Stimulated activated CD8-positive, alpha-beta memory T cell treated with anti-CD3 and anti-CD28 coated beads, Interleukin-12 subunit alpha, Interleukin-12 subunit beta, amount 100 ng/mL, for 1 hour (primary cell): ENCODE measurements around the gene ITGAE.
"Not testable (repeated sequence)": the region's sequence is repeated elsewhere in the genome, so short reads cannot be mapped to it uniquely, and the experiment has no call there.

Source experiments
- DNase-seq: peaks from one replicate; pipeline ENCODE4 v3.0.0-alpha.2; 2020; ENCODE audit warnings: low read depth

Gene ITGAE

GRCh38 chr17:3729881-3730280 is 71.1 kb downstream of the ITGAE start:
- no peak for DNase-seq

GRCh38 chr17:3728099-3728498 is 72.9 kb downstream of the ITGAE start:
- not testable (repeated sequence) for DNase-seq

GRCh38 chr17:3727041-3727440 is 73.9 kb downstream of the ITGAE start:
- no peak for DNase-seq

DNA sequence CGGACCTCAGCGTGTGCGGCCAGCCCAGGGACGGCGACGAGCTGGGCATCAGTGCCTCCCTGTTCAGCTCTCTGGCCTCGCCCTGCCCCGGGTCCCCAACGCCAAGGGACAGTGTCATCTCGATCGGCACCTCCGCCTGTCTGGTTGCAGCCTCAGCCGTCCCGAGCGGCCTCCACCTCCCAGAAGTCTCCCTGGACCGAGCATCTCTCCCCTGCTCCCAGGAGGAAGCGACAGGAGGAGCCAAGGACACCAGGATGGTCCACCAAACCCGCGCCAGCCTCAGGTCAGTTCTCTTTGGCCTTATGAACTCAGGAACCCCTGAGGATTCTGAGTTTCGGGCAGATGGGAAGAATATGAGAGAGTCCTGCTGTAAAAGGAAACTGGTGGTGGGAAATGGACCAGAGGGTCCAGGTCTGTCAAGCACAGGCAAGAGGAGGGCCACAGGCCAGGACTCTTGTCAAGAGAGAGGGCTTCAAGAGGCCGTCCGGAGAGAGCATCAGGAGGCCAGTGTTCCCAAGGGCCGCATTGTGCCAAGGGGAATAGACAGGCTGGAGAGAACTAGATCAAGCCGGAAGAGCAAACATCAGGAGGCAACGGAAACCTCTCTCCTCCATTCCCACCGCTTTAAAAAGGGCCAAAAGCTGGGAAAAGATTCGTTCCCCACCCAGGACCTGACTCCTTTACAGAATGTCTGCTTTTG is 76.5 kb downstream of the ITGAE start:
- DNase-seq = no peak

DNA sequence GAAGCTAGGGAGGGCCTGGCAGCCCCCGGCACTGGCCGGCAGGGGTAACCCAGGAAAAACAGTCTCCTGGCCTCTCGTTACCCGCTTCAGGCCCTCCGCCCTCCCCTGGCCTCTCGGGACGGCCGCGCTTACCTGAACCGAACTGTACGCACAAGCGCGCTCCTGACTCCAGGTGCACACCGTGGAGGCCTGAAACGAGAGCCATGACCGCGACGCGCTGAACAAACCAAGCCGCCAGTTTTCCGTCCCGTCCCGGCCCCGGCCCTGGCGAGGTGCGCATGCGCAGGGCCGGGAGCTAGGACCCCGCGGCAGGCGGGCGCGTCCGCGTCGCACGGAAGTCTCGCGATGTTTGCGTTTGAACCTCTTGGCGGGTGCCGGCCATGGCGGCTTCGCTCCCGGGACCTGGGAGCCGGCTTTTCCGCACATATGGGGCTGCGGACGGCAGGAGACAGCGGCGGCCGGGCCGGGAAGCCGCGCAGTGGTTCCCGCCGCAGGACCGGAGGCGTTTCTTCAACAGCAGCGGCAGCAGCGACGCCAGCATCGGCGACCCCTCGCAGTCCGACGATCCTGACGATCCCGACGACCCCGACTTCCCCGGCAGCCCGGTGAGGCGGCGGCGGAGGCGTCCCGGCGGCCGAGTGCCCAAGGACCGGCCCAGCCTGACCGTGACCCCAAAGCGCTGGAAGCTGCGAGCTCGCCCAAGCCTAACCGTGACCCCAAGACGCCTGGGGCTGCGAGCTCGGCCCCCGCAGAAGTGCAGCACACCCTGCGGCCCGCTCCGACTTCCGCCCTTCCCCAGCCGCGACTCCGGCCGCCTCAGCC is 77.2 kb downstream of the ITGAE start, which contains the start of gene HASPIN:
Gene HASPIN, plus strand, starts transcription at position 348 of the 822 bp plus-strand sequence. Its CDS starts 33 bp downstream, at position 381.
- peak; percentile 88 for DNase-seq

GRCh38 chr17:3723188-3723555 is 77.8 kb downstream of the ITGAE start:
- DNase-seq = no peak

- no peak for DNase-seq
Measured at GRCh38 chr17:3722716-3723115, 78.3 kb downstream of the ITGAE start.

DNA sequence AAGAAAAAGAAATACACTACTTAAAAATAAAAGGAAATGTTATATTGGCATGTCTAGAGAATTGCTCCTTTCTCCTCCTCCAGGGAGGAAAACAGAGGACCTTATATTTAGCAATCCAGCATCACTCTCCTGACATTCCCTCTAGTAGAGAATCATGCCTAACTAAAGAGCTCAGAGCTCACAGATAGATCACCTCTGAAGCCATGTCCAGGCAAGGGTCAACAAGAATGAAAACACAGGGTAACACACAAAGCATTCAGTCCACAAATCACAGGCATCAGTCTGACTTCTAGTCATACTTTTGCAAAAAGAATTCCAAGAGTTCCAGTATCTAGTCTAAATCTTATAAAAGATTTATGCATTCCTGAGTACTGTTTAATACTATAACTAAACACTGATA is 81.7 kb downstream of the ITGAE start:
- no peak for DNase-seq

DNA sequence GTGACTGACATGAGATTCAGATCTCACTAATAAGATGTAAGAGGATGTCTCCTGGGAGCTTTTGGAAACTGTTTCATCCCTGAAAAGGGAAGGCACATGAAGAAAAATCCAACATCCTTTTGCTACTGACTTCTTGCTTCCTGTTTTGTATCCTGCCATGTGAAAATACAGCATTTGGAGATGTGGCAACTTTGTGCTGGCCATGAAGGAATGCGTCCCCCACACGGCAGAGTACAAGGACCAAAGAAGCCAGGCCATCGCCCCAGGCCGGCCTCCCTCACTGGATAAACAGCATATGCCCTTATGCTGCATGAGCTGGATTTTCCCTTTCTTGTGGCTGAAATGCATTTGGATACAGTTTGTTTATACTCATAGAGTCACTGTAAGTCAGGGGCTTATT is 82.8 kb downstream of the ITGAE start:
- no peak for DNase-seq

GRCh38 chr17:3715296-3715695 is 85.7 kb downstream of the ITGAE start:
- no peak for DNase-seq

GRCh38 chr17:3712811-3713463 is 88.1 kb downstream of the ITGAE start:
- DNase-seq = no peak

GRCh38 chr17:3710951-3711383 is 90.0 kb downstream of the ITGAE start:
- DNase-seq = peak; percentile 45

- no peak for DNase-seq
Measured at GRCh38 chr17:3708366-3708765, 92.6 kb downstream of the ITGAE start.

DNA sequence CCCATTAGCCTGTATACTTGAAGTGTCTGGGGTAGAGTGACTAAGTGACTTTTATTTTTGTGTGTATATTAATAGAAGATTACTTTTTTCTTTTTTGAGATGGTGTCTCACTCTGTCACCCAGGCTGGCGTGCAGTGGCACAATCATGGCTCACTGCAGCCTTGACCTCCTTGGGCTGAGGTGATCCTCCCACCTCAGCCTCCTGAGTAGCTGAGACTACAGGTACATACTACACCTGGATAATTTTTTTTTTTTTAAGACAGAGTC is 95.3 kb downstream of the ITGAE start:
- not testable (repeated sequence) for DNase-seq

DNA sequence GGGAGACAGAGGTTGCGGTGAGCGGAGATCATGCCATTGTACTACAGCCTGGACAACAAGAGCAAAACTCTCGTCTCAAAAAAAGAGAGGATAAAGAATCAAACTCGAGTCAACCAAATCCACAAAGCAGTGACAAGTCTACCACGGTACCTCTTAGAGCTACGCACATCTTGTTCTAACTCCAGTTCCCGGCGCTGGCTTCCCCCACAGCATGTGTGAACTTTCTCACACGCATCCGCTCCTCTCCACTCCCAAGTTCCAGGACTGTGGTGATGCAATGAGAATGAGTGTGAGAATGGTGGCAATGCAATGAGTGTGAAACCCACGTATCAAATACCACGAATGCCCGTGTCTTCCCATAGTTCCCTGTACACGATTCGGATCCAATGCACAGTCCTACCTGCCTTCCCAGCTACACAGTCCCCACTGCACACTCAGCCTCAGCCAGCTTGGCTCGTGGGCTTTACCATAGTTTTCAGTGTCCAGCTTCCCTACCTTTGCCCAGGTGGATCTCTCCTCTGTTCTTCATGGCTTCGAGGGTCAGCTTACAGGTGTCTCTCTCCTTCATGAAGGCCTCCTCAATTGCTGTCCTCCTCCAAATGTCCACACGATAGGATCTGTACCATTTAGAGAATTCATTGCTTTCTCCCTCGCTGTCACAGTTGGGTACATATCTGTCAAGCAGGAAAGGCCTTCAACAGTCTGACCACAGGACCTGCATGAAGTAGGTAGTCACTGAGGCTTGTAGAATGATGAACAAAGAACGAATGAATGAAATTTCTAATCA is 95.9 kb downstream of the ITGAE start:
- DNase-seq = no peak

- not testable (repeated sequence) for DNase-seq
Measured at GRCh38 chr17:3702041-3702539, 98.9 kb downstream of the ITGAE start.

DNA sequence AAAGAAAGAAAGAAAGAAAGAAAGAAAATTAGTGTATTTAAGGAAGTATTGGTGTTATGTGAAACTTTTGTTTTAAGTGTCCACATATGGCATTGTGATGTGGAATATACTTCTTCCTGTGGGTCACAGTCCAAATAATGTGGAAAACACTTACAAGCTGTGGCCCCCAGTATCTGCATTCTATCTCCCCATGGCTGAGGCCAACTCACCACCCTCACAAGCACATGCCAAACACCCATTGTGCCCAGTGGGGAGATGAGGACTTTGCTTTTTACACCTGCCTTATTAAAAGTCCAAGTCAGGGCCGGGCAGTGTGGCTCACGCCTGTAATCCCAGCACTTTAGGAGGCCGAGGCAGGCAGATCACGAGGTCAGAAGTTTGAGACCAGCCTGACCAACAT is 101.0 kb downstream of the ITGAE start:
- no peak for DNase-seq

DNA sequence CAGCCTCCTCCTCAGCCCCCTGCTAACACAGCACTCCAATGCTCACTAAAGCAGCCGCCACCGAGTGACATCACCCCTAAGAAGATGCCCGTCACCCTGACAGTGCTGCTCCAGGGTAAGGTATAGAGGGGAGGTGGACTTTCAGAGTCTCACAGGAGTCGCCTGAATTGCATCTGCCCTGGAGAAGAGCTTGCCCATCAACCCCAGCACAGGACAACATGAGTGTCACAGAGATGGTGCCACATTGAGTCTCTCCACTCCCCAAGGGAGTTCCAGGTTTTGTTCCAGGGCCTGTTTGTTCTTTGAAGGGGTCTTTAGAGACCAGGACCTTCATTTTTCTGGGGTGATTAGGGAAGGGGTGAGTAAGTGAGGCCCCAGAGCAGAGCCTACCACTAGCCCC is 102.8 kb downstream of the ITGAE start:
- no peak for DNase-seq

DNA sequence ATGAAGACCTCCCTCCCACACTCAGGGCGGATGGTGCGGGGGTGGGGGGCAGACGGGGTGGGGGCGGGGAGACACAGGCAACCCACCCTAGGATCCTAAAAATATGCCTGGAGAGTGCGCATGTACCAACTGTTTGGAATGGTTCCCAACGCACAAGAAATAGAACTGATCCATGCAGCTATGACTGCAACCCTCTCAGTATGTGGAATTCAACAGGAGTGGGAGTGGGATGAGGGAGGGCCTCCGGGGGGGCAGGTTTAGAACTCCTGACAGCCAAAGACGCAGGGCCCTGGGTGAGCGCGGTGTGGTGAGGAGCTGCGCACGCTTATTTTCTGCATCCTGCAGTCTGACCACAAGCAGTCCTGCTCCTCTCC is 103.9 kb downstream of the ITGAE start:
- no peak for DNase-seq

- no peak for DNase-seq
Measured at GRCh38 chr17:3695723-3696411, 105.1 kb downstream of the ITGAE start, which contains the start of gene P2RX5. Gene P2RX5 (minus strand): TSS chr17:3696155. CDS start chr17:3696005, 150 bp downstream.

DNA sequence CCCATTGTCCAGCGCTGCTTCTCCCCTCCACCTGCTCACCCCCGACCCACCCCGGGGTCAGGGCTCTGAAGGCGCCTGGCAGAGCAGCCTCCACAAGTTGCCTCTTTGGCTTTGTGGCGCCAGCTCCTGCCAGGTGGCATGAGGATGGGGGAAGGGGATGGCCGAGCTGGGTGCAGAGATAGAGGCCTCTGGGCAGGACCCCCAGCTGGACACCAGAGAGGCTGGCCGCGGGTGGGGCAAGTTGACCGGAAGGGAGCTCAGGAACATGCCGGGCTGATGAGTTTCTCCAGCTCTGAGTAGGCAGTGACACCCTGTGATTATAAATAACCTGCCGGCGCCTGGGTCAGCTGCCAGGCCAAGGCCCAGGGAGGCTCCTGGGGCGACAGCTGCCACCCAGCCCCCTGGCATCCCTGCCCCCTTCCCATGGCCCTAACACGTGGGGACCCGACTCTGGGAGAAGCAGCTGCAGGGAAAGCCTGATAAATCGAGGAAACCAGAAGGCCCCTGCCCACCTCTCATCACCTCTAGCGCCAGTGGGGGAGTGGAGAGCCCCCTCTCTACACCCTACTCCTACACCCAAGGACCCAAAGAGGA is 105.8 kb downstream of the ITGAE start:
- no peak for DNase-seq
